Liver (tissue), 9 donors: ENCODE measurements around the gene SH3BGRL. TPM values are rescaled to one million over a fixed set of nuclear protein-coding genes. Genes with fewer than 3 reads are reported as not detected.

Experiments used
- DNase-seq: peaks from one replicate; pipeline ENCODE4 v3.0.0-alpha.2; 2017; ENCODE audit warnings: low spot score
- H3K27ac ChIP-seq, 2 donors: one replicate each; pipeline ENCODE4 v1.7.0; 2013; ENCODE audit warnings: inconsistent platforms in 2 of 2, low read length in 2 of 2, control low read depth in 1 of 2, low read depth in 1 of 2, mild to moderate bottlenecking in 1 of 2
- H3K27me3 ChIP-seq, 4 donors: one replicate each; pipeline versions ENCODE4 v1.6.1 to v1.7.0; 2013; ENCODE audit warnings: low read length in 3 of 4, inconsistent platforms in 1 of 4, mild to moderate bottlenecking in 1 of 4, moderate library complexity in 1 of 4; ENCODE audit not compliant: control insufficient read depth in 4 of 4, insufficient read depth in 4 of 4
- H3K36me3 ChIP-seq, 4 donors: one replicate each; pipeline versions ENCODE4 v1.6.1 to v1.7.0; 2013; ENCODE audit warnings: low read length in 3 of 4, mild to moderate bottlenecking in 3 of 4, low read depth in 1 of 4, moderate library complexity in 1 of 4; ENCODE audit not compliant: control insufficient read depth in 4 of 4, insufficient read depth in 3 of 4
- H3K4me1 ChIP-seq, 4 donors: one replicate each; pipeline versions ENCODE4 v1.6.1 to v1.7.0; 2013; ENCODE audit warnings: low read length in 3 of 4, mild to moderate bottlenecking in 3 of 4, moderate library complexity in 1 of 4; ENCODE audit not compliant: control insufficient read depth in 4 of 4, insufficient read depth in 4 of 4
- H3K4me3 ChIP-seq, 3 donors: one replicate each; pipeline versions ENCODE4 v1.6.1 to v1.7.0; 2013; ENCODE audit warnings: low read length in 3 of 3, control low read depth in 1 of 3, low read depth in 1 of 3, mild to moderate bottlenecking in 1 of 3
- H3K9ac ChIP-seq, 2 donors: one replicate each; pipeline ENCODE4 v1.7.0; 2013; ENCODE audit warnings: low read length in 2 of 2, mild to moderate bottlenecking in 2 of 2, moderate library complexity in 2 of 2, control low read depth in 1 of 2, low read depth in 1 of 2
- H3K9me3 ChIP-seq, 4 donors: one replicate each; pipeline versions ENCODE4 v1.6.1 to v1.7.0; 2013; ENCODE audit warnings: low read length in 3 of 4; ENCODE audit not compliant: control insufficient read depth in 4 of 4
- ATF3 ChIP-seq: IDR thresholded peaks from 2 replicates; pipeline ENCODE4 v1.6.1; 2016; ENCODE audit warnings: antibody characterized with exemption
- CTCF ChIP-seq: fragments of 150-350 bp; IDR thresholded peaks from 2 replicates; pipeline ENCODE4 v1.5.1; 2017; ENCODE audit warnings: improper control_type of control experiment, low read depth, low read length; ENCODE audit not compliant: missing input control
- EGR1 ChIP-seq, 2 donors: IDR thresholded peaks; 2 replicates each; pipeline ENCODE4 v1.6.1; 2016 to 2018; ENCODE audit warnings: antibody characterized with exemption in 2 of 2, low read depth in 2 of 2
- GABPA ChIP-seq, 2 donors: IDR thresholded peaks in 1 of 2; conservative IDR thresholded peaks in 1 of 2; 2 replicates each; pipeline ENCODE4 v1.6.1; 2016; ENCODE audit warnings: antibody characterized with exemption in 2 of 2, mild to moderate bottlenecking in 1 of 2, moderate library complexity in 1 of 2
- HNF4A ChIP-seq, 2 donors: conservative IDR thresholded peaks; 2 replicates each; pipeline ENCODE4 v1.6.1; 2016; ENCODE audit warnings: antibody characterized with exemption in 2 of 2, mild to moderate bottlenecking in 2 of 2
- HNF4G ChIP-seq: IDR thresholded peaks from 2 replicates; pipeline ENCODE4 v1.6.1; 2016; ENCODE audit warnings: antibody characterized with exemption
- JUND ChIP-seq, 2 donors: IDR thresholded peaks; 2 replicates each; pipeline ENCODE4 v1.6.1; 2016; ENCODE audit warnings: antibody characterized with exemption in 2 of 2
- NR2F2 ChIP-seq: IDR thresholded peaks from 2 replicates; pipeline ENCODE4 v1.6.1; 2016; ENCODE audit warnings: antibody characterized with exemption
- RAD21 ChIP-seq, 2 donors: IDR thresholded peaks; 2 replicates each; pipeline ENCODE4 v1.6.1; 2016; ENCODE audit warnings: antibody characterized with exemption in 2 of 2, mild to moderate bottlenecking in 2 of 2
- REST ChIP-seq: IDR thresholded peaks from 2 replicates; pipeline ENCODE4 v1.6.1; 2016; ENCODE audit warnings: antibody characterized with exemption, mild to moderate bottlenecking
- RXRA ChIP-seq, 2 donors: IDR thresholded peaks; 2 replicates each; pipeline ENCODE4 v1.6.1; 2017 to 2018; ENCODE audit warnings: antibody characterized with exemption in 2 of 2, mild to moderate bottlenecking in 1 of 2
- SP1 ChIP-seq: IDR thresholded peaks from 2 replicates; pipeline ENCODE4 v1.6.1; 2018; ENCODE audit warnings: antibody characterized with exemption, mild to moderate bottlenecking
- TAF1 ChIP-seq: conservative IDR thresholded peaks from 2 replicates; pipeline ENCODE4 v1.6.1; 2016; ENCODE audit warnings: antibody characterized with exemption, mild to moderate bottlenecking
- YY1 ChIP-seq: IDR thresholded peaks from 2 replicates; pipeline ENCODE4 v1.6.1; 2016; ENCODE audit warnings: antibody characterized with exemption, mild to moderate bottlenecking
- ZBTB33 ChIP-seq: IDR thresholded peaks from 2 replicates; pipeline ENCODE4 v1.6.1; 2016; ENCODE audit warnings: antibody characterized with exemption
- WGBS: extraction: QIAGEN DNeasy Blood & Tissue Kit; methylation state at CpG from one replicate; pipeline ENCODE4 v1.1.7; 2013; 5-methylcytosine and 5-hydroxymethylcytosine counted together
- polyA plus RNA-seq, 2 donors: library from polyadenylated mRNA; stranded (reverse) in 1 of 2; unstranded in 1 of 2; fragments of 200-250 nt in 1 of 2; fragments of >200 nt in 1 of 2; fragmentation: Nextera tagmentation in 1 of 2; extraction: Ambion mirVana in 1 of 2; gene quantifications; one replicate each; pipeline versions ENCODE4 v1.2.1 to v1.2.3, GENCODE V29; 2013 to 2015
- total RNA-seq, 2 donors: library from RNA; depleted of rRNA; stranded (reverse); fragments of >200 nt; gene quantifications; one replicate each; pipeline ENCODE4 v1.2.3, GENCODE V29; 2014
- donor health status: healthy.
- donor health status: healthy.
- donor health status: healthy.
- donor health status: healthy.
- donor health status: healthy.

SH3BGRL gene
- total and polyA plus RNA-seq, 4 donors: 15.5 to 64.3 (median 20.6) TPM

GRCh38 chrX:81206476-81206875, 4.6 kb downstream of the SH3BGRL start (continued):
- TF ChIP-seq REST (no peak), ZBTB33 (no peak), EGR1 (IDR thresholded peaks at IDR 0.05; ENCODE audit: low read depth in 2 of 2) (no peak), NR2F2 (no peak), YY1 (no peak)

DNA sequence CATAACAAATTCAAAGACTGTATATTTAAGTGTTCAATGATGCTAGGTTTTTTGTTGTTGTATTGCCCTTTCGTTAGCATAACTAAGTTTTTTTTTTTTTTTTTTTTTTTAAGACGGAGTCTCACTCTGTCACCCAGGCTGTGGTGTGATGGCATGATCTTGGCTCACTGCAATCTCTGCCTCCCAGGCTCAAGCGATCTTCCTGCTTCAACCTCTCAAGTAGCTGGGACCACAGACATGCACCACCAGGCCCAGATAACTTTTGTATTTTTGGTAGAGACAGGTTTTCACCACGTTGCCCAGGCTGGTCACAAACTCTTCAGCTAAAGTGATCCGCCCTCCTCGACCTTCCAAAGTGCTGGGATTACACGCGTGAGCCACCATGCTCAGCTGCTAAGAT, 7.0 kb downstream of the SH3BGRL start:
- 94% methylated on average over 8 of the region's 8 CpGs for WGBS
- no peak overlapping the region for H3K4me3 ChIP-seq
- no peaks in the 10 kb centered on the region for H3K27me3 ChIP-seq
- DNase-seq: no peak
- H3K36me3 ChIP-seq: no peaks in the 10 kb centered on the region
- H3K4me1 ChIP-seq: no peaks in the 10 kb centered on the region
- H3K27ac ChIP-seq: no peak overlapping the region
- H3K9me3 ChIP-seq: no peaks in the 10 kb centered on the region
- TF ChIP-seq RXRA (IDR thresholded peaks at IDR 0.05): no peak
- TF ChIP-seq HNF4G: no peak
- no peak for TF ChIP-seq HNF4A (conservative IDR thresholded peaks at IDR 0.05)
- no peak for TF ChIP-seq SP1
- TF ChIP-seq ATF3: no peak
- TF ChIP-seq RAD21 (IDR thresholded peaks at IDR 0.05): no peak
- no peak for TF ChIP-seq ZBTB33
- TF ChIP-seq EGR1 (IDR thresholded peaks at IDR 0.05; ENCODE audit: low read depth in 2 of 2): no peak
- TF ChIP-seq GABPA (IDR thresholded peaks at IDR 0.05 in 1 of 2, conservative IDR thresholded peaks at IDR 0.05 in 1 of 2): no peak
- no peak for TF ChIP-seq CTCF
- TF ChIP-seq TAF1: no peak
- no peak for TF ChIP-seq NR2F2
- TF ChIP-seq REST: no peak
- TF ChIP-seq JUND (IDR thresholded peaks at IDR 0.05): no peak
- H3K9ac ChIP-seq: no peak overlapping the region
